ENCODE measurements around the gene SH3GL1.

DNA sequence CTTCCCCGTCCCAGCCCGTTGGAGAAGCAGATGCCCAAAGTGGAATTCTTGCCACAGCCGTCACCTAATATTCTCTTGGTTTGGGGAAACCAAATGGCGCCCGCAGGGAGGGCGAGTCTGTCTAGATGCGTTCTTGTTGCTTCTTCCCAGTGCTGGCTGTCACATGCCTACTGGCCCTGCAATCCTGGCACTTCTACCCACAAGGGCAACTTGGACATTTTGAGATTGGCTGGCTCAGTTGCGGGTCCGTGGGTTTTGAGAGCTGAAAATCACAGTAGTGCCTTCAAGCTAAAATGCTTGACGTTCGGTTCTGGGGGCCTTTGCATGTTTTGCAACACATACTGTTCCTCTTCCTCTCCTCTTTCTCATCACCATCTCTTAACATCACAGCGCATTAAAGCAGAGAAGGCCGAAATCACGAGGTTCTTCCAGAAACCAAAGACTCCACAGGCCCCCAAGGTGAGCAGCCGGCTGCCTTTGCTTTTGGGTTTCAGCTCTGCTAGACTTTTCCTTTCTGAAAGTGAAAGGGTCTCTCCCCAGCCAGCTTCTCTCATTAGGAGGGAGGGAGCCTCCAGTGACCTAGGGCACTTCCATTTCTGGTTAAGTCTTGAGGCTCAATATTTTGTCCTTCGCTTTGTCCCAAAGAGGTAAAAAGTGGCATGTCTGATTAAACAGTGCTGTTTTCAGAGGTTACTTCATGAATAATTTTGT is 23.2 kb upstream of the SH3GL1 start:
- no peak for TF ChIP-seq POLR2AphosphoS5 (IDR thresholded peaks at IDR 0.05; ENCODE audit: low read depth, low read length)
- TF ChIP-seq POLR2A (IDR thresholded peaks at IDR 0.05; ENCODE audit: low read depth, low read length), result no peak
- TF ChIP-seq TAF1 (IDR thresholded peaks at IDR 0.05; ENCODE audit: low read depth, low read length), result no peak
- TF ChIP-seq SPI1 (IDR thresholded peaks at IDR 0.05; ENCODE audit: low read depth, low read length), result no peak
- no peak for TF ChIP-seq PAX5 (IDR thresholded peaks at IDR 0.05; ENCODE audit: insufficient read depth, low read length, severe bottlenecking)
